Adrenal gland (tissue), 12 donors: ENCODE data around the gene TEKTIP1. TPM values are rescaled to one million over a fixed set of nuclear protein-coding genes. Genes with fewer than 3 reads are reported as not detected.

Experiments used
- DNase-seq, 7 donors: peaks; one replicate each; pipeline ENCODE4 v3.0.0-alpha.2; 2019 to 2020
- H3K27ac ChIP-seq, 5 donors: fragments of 200-600 bp; sonication (generic) in 4 of 5; 1 replicate in 3 of 5; 2 replicates in 2 of 5; pipeline versions ENCODE4 v1.5.1 to v1.8.0; 2016 to 2020; ENCODE audit warnings: mild to moderate bottlenecking in 1 of 5
- H3K27me3 ChIP-seq: fragments of 200-600 bp; 2 replicates; pipeline ENCODE4 v1.8.0; 2021
- H3K36me3 ChIP-seq, 2 donors: fragments of 200-600 bp; replicated peaks in 1 of 2; 1 replicate in 1 of 2; 2 replicates in 1 of 2; pipeline versions ENCODE4 v1.5.1 to v1.8.0; 2018 to 2022
- H3K4me1 ChIP-seq, 2 donors: fragments of 200-600 bp; replicated peaks in 1 of 2; 1 replicate in 1 of 2; 2 replicates in 1 of 2; pipeline versions ENCODE4 v1.5.1 to v1.8.0; 2018 to 2021
- H3K4me3 ChIP-seq, 4 donors: fragments of 200-600 bp; sonication (generic) in 3 of 4; one replicate each; pipeline ENCODE4 v1.5.1; 2016 to 2018
- H3K9me3 ChIP-seq, 3 donors: fragments of 200-600 bp; sonication (generic) in 1 of 3; replicated peaks in 1 of 3; 1 replicate in 2 of 3; 2 replicates in 1 of 3; pipeline versions ENCODE4 v1.5.1 to v1.8.0; 2016 to 2021
- CTCF ChIP-seq, 6 experiments: fragments of 450-650 bp in 4 of 6; fragments of 200-600 bp in 2 of 6; sonication (generic) in 1 of 6; IDR thresholded peaks; 1 replicate in 5 of 6; 2 replicates in 1 of 6; pipeline versions ENCODE4 v1.5.1 to v1.8.0; 2016 to 2021; ENCODE audit warnings: antibody characterized with exemption in 6 of 6, mild to moderate bottlenecking in 2 of 6, moderate library complexity in 1 of 6
- POLR2A ChIP-seq, 2 donors: fragments of 450-650 bp; IDR thresholded peaks; one replicate each; pipeline ENCODE4 v1.6.1; 2017; ENCODE audit warnings: antibody characterized with exemption in 2 of 2, mild to moderate bottlenecking in 2 of 2, moderate library complexity in 1 of 2
- WGBS, 4 donors: extraction: QIAGEN DNeasy Blood & Tissue Kit in 2 of 4; methylation state at CpG; one replicate each; pipeline versions ENCODE4 v1.1.5 to v1.1.7; 2013 to 2017; 5-methylcytosine and 5-hydroxymethylcytosine counted together
- intact Hi-C, 2 donors: fragments of 100-400 bp; cut with DNase I; formaldehyde crosslinking; loops; one replicate each; pipeline versions ENCODE4 v1.14.1 to v1.15.0; 2022 to 2023
- polyA plus RNA-seq, 3 donors: library from polyadenylated mRNA; stranded (reverse); fragments of 200-250 nt in 2 of 3; fragments of 350-450 nt in 1 of 3; fragmentation: Illumina TruSeq in 1 of 3; extraction: RNeasy Lipid Tissue Mini Kit (QIAGEN cat#74804) in 1 of 3; gene quantifications; one replicate each; pipeline ENCODE4 v1.2.3, GENCODE V29; 2013 to 2014
- total RNA-seq, 9 donors: library from RNA; depleted of rRNA in 4 of 9; stranded (reverse); fragments of >200 nt in 4 of 9; fragments of 120-200 nt in 1 of 9; fragmentation: NEBNext Ultra II Directional in 1 of 9; extraction: Animal tissue kit (Norgen Biotek cat#: 25700) in 1 of 9; gene quantifications; one replicate each; pipeline versions ENCODE4 v1.1.0 to v1.2.4, GENCODE V29; 2013 to 2023
- donor health status: healthy with polysubstance abuse.
- donor health status: Bipolar disorder and iron deficiency.
- donor health status: DM: yes; HTN: yes; CAD: no.
- donor health status: DM: no; HTN: no; CAD: no.
- donor health status: DM: no; HTN: no; CAD: no.
- donor health status: DM: yes; HTN: yes; CAD: no.

Gene TEKTIP1
- total and polyA plus RNA-seq, 12 donors = 0.68 to 3.6 (median 1.4) TPM; not detected in 5

- peaks cover 0 to 7% of the 10 kb centered on the region in 2 donors for H3K4me1 ChIP-seq
- peaks cover 9% of the 10 kb centered on the region for H3K27me3 ChIP-seq
- peak within 1 kb of the TSS in 1 of 4 donors; percentile 49 for H3K4me3 ChIP-seq
- peak within 1 kb of the TSS in 1 of 5 donors; percentile 14 for H3K27ac ChIP-seq
- no peak for DNase-seq
- no peak for TF ChIP-seq POLR2A (IDR thresholded peaks at IDR 0.05)
- TF ChIP-seq CTCF (IDR thresholded peaks at IDR 0.05) = no peak
- intact Hi-C loops = no loop called here
- H3K36me3 ChIP-seq = no peaks in the 10 kb centered on the region
- H3K9me3 ChIP-seq = no peaks in the 10 kb centered on the region
- WGBS, 4 donors = 0 to 5% (median 4%) methylated on average over 12 to 84 of the region's 84 CpGs; no CpG with 5 or more reads in 1 of the 4 donors
These were observed 46.5 kb downstream of the TEKTIP1 start, which contains the start of gene GIPC3 for GRCh38 chr19:3585301-3586126. GIPC3 (plus strand) TSS chr19:3585478; CDS start chr19:3585598, 120 bp downstream.

GRCh38 chr19:3586127-3586626 lies 47.2 kb downstream of the TEKTIP1 start:
- intact Hi-C loops = no loop called here
- Histone ChIP-seq H3K4me1 (peaks cover 0 to 3% of the 10 kb centered on the region in 2 donors), H3K9me3 (no peaks in the 10 kb centered on the region), H3K36me3 (no peaks in the 10 kb centered on the region), H3K4me3 (peak overlapping the region in 1 of 4 donors; percentile 49), H3K27me3 (peaks cover 9% of the 10 kb centered on the region), H3K27ac (no peak overlapping the region)
- WGBS, 4 donors = 0 to 37% (median 23%) methylated on average over 1 to 16 of the region's 16 CpGs
- TF ChIP-seq CTCF (IDR thresholded peaks at IDR 0.05) (peak; percentile 20 to 62 (median 46)), POLR2A (IDR thresholded peaks at IDR 0.05) (no peak)
- DNase-seq = no peak

GRCh38 chr19:3586707-3587346 lies 47.9 kb downstream of the TEKTIP1 start:
- 58 to 72% (median 68%) methylated on average over 15 to 31 of the region's 31 CpGs for WGBS, 4 donors
- H3K36me3 ChIP-seq = no peaks in the 10 kb centered on the region
- no peak for TF ChIP-seq CTCF (IDR thresholded peaks at IDR 0.05)
- no peak for TF ChIP-seq POLR2A (IDR thresholded peaks at IDR 0.05)
- peaks cover 0 to 3% of the 10 kb centered on the region in 2 donors for H3K4me1 ChIP-seq
- intact Hi-C loops = no loop called here
- no peak overlapping the region for H3K4me3 ChIP-seq
- peaks cover 9% of the 10 kb centered on the region for H3K27me3 ChIP-seq
- H3K9me3 ChIP-seq = no peaks in the 10 kb centered on the region
- no peak overlapping the region for H3K27ac ChIP-seq
- DNase-seq = peak in 1 of 7 donors; percentile 47

- TF ChIP-seq CTCF (IDR thresholded peaks at IDR 0.05) (no peak), POLR2A (IDR thresholded peaks at IDR 0.05) (no peak)
- intact Hi-C loops = no loop called here
- DNase-seq = no peak
These were observed 50.5 kb downstream of the TEKTIP1 start for GRCh38 chr19:3589439-3589838.

More at GRCh38 chr19:3589439-3589838, 50.5 kb downstream of the TEKTIP1 start:
- Histone ChIP-seq H3K4me3 (no peak overlapping the region), H3K4me1 (peaks cover 0 to 3% of the 10 kb centered on the region in 2 donors), H3K9me3 (no peaks in the 10 kb centered on the region), H3K27ac (no peak overlapping the region), H3K36me3 (no peaks in the 10 kb centered on the region), H3K27me3 (peaks cover 9% of the 10 kb centered on the region)
- WGBS, 4 donors = 81 to 87% (median 85%) methylated on average over 10 to 11 of the region's 11 CpGs
